Spleen (tissue), 7 donors: Measurements from ENCODE around the gene PUS1.

Source experiments
- POLR2A ChIP-seq, 3 donors: fragments of 450-650 bp; IDR thresholded peaks; one replicate each; pipeline ENCODE4 v1.5.1; 2017; ENCODE audit warnings: antibody characterized with exemption in 3 of 3, mild to moderate bottlenecking in 1 of 3
- POLR2AphosphoS5 ChIP-seq, 3 donors: sonication (generic); formaldehyde crosslinking; IDR thresholded peaks; one replicate each; pipeline ENCODE4 v1.5.1; 2017; ENCODE audit warnings: antibody characterized with exemption in 3 of 3
- TF ChIP-seq, protein P1 (sequence below), 11 experiments: fragments of 200-600 bp in 7 of 11; fragments of 450-650 bp in 4 of 11; sonication (generic) in 4 of 11; IDR thresholded peaks in 8 of 11; conservative IDR thresholded peaks in 3 of 11; 1 replicate in 7 of 11; 2 replicates in 4 of 11; pipeline versions ENCODE4 v1.4.0 to v1.8.0; 2016 to 2021; ENCODE audit warnings: antibody characterized with exemption in 11 of 11, inconsistent platforms in 4 of 11, mild to moderate bottlenecking in 1 of 11
- donor health status: DM: no; HTN: no; CAD: no; lungs with moderate emphysema.
- donor health status: DM: no; HTN: no; CAD: no.
- donor health status: DM: no; HTN: no; CAD: no.

DNA sequence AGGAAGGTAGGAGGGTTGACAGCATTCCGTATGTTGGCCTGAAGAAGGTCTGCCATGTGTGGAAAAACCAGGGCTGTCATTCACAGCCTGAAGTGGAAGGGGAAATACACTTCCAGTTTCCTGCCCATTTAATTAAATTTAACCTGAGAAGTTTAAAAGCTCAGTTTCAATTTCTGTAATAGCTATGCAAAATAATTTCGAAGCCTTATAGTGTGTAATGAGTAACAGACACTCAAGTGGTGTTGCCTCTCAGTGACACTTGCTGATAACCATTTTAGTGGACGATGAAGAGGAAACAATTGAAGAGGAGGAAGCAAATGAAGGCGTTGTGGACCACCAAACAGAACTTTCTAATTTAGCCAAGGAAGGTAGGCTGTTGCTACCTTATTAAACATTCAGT lies 65.5 kb downstream of the PUS1 start:
- TF ChIP-seq, protein P1, sequence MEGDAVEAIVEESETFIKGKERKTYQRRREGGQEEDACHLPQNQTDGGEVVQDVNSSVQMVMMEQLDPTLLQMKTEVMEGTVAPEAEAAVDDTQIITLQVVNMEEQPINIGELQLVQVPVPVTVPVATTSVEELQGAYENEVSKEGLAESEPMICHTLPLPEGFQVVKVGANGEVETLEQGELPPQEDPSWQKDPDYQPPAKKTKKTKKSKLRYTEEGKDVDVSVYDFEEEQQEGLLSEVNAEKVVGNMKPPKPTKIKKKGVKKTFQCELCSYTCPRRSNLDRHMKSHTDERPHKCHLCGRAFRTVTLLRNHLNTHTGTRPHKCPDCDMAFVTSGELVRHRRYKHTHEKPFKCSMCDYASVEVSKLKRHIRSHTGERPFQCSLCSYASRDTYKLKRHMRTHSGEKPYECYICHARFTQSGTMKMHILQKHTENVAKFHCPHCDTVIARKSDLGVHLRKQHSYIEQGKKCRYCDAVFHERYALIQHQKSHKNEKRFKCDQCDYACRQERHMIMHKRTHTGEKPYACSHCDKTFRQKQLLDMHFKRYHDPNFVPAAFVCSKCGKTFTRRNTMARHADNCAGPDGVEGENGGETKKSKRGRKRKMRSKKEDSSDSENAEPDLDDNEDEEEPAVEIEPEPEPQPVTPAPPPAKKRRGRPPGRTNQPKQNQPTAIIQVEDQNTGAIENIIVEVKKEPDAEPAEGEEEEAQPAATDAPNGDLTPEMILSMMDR (IDR thresholded peaks at IDR 0.05 in 8 of 11, conservative IDR thresholded peaks at IDR 0.05 in 3 of 11): no peak
- no peak for TF ChIP-seq POLR2A (IDR thresholded peaks at IDR 0.05)
- no peak for TF ChIP-seq POLR2AphosphoS5 (IDR thresholded peaks at IDR 0.05)
